ENCODE data around the gene HYOU1. TPM values are rescaled to one million over a fixed set of nuclear protein-coding genes. Genes with fewer than 3 reads are reported as not detected.
A peak's percentile ranks its signal among the peaks of the same experiment; 100 is the strongest.

Gene HYOU1
- polyA plus RNA-seq, 1 of the 3 experiments (the other 2 are of a cell fraction), result 90.8 TPM

DNA sequence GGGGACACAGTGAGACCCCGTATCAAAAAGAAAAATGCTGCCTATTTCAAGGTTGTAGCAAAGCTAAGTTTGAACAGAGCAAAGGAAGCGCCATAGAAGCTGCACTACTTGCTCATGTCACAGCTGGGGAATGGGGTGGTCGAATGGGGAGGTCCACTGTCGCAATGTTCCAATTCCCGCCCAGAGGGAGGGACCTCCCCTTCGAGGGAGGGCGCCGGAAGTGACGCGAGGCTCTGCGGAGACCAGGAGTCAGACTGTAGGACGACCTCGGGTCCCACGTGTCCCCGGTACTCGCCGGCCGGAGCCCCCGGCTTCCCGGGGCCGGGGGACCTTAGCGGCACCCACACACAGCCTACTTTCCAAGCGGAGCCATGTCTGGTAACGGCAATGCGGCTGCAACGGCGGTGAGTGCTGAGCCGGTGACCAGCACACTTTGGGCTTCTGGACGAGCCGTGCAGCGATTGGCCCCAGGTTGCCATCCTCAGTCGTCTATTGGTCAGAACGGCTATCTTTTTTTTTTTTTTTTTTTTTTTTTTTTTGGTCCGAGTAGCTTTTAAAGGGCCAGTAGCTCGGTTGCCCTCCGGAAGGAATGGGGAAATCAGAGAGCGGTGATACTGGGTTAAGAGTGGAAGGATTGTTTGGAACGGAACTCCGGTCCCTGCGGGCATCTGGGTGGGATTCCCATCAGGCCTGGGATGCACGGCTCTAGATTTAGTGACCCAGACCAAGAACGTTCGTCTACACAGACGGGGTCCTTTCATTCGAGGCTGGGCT lies 27.8 kb upstream of the HYOU1 start, which contains the start of gene HMBS:
HMBS (plus strand) TSS at position 219 of the 774 bp plus-strand sequence; CDS start at position 372, 153 bp downstream.
- peak within 1 kb of the TSS; percentile 94 for H2AFZ ChIP-seq (ENCODE audit: low read depth)
- CTCF ChIA-PET, result interaction anchor here (1.2 to 2.4 kb wide), 8 partner anchors 9 to 255 kb away, joined by 3 to 8 read pairs (median 5); partner anchors contain the start of gene VPS11
- 2% methylated on average over 25 of the region's 45 CpGs for WGBS (ENCODE audit: low lambda C conversion rate)
- TF ChIP-seq NFIC (IDR thresholded peaks at IDR 0.05; ENCODE audit: borderline replicate concordance) (no peak), EP300 (IDR thresholded peaks at IDR 0.05; ENCODE audit: borderline replicate concordance in 1 of 2, low read depth in 1 of 2, low read length in 1 of 2) (no peak), GABPA (IDR thresholded peaks at IDR 0.05; ENCODE audit: low read depth) (peak; percentile 77), JUND (IDR thresholded peaks at IDR 0.05) (no peak), GATA2 (CRISPR knock-in tag; IDR thresholded peaks at IDR 0.05) (no peak), RAD21 (IDR thresholded peaks at IDR 0.05; ENCODE audit: low read length) (no peak), SIN3A (IDR thresholded peaks at IDR 0.05; ENCODE audit: borderline replicate concordance, low read depth, low read length) (peak; percentile 78), MEF2A (IDR thresholded peaks at IDR 0.05; ENCODE audit: borderline replicate concordance, low read depth) (no peak), USF1 (IDR thresholded peaks at IDR 0.05; ENCODE audit: borderline replicate concordance, low read depth) (peak; percentile 70; the same call in 1 of the 2 replicates), ZBTB33 (IDR thresholded peaks at IDR 0.05; ENCODE audit: borderline replicate concordance, low read depth) (no peak), TCF12 (IDR thresholded peaks at IDR 0.05) (0 out of 2 replicates have a peak, but pooled peaks have one; percentile 8), TAF1 (IDR thresholded peaks at IDR 0.05; ENCODE audit: borderline replicate concordance, low read depth, low read length) (peak; percentile 47; the same call in 1 of the 2 replicates), NRF1 (IDR thresholded peaks at IDR 0.05; ENCODE audit: low read depth, low read length) (no peak), FOSL2 (IDR thresholded peaks at IDR 0.05; ENCODE audit: borderline replicate concordance, low read depth) (no peak), PBX3 (IDR thresholded peaks at IDR 0.05) (no peak; the same call in 1 of the 2 replicates), ELF1 (IDR thresholded peaks at IDR 0.05) (no peak), YY1 (IDR thresholded peaks at IDR 0.05; ENCODE audit: low read depth) (no peak), EZH2phosphoT487 (IDR thresholded peaks at IDR 0.05; ENCODE audit: borderline replicate concordance, low read depth) (no peak), RFX5 (IDR thresholded peaks at IDR 0.05; ENCODE audit: low read length) (peak; percentile 85), CHD2 (IDR thresholded peaks at IDR 0.05; ENCODE audit: low read length, partially characterized antibody) (no peak)
- TF ChIP-seq, protein P1, sequence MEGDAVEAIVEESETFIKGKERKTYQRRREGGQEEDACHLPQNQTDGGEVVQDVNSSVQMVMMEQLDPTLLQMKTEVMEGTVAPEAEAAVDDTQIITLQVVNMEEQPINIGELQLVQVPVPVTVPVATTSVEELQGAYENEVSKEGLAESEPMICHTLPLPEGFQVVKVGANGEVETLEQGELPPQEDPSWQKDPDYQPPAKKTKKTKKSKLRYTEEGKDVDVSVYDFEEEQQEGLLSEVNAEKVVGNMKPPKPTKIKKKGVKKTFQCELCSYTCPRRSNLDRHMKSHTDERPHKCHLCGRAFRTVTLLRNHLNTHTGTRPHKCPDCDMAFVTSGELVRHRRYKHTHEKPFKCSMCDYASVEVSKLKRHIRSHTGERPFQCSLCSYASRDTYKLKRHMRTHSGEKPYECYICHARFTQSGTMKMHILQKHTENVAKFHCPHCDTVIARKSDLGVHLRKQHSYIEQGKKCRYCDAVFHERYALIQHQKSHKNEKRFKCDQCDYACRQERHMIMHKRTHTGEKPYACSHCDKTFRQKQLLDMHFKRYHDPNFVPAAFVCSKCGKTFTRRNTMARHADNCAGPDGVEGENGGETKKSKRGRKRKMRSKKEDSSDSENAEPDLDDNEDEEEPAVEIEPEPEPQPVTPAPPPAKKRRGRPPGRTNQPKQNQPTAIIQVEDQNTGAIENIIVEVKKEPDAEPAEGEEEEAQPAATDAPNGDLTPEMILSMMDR (IDR thresholded peaks at IDR 0.05), result no peak
- TF ChIP-seq, protein P2, sequence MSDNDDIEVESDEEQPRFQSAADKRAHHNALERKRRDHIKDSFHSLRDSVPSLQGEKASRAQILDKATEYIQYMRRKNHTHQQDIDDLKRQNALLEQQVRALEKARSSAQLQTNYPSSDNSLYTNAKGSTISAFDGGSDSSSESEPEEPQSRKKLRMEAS (IDR thresholded peaks at IDR 0.05; ENCODE audit: low read depth), result peak; percentile 88
- TF ChIP-seq, protein P3, sequence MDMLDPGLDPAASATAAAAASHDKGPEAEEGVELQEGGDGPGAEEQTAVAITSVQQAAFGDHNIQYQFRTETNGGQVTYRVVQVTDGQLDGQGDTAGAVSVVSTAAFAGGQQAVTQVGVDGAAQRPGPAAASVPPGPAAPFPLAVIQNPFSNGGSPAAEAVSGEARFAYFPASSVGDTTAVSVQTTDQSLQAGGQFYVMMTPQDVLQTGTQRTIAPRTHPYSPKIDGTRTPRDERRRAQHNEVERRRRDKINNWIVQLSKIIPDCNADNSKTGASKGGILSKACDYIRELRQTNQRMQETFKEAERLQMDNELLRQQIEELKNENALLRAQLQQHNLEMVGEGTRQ (IDR thresholded peaks at IDR 0.05; ENCODE audit: borderline replicate concordance, low read depth, low read length), result peak; percentile 35; the same call in 1 of the 2 replicates

More for the DNA sequence above, 27.8 kb upstream of the HYOU1 start, which contains the start of gene HMBS:
- no peaks in the 10 kb centered on the region for H3K9me3 ChIP-seq
- no peaks in the 10 kb centered on the region for H3K9me2 ChIP-seq
- peak within 1 kb of the TSS; percentile 82 for H3K9ac ChIP-seq
- peak within 1 kb of the TSS; percentile 78 to 82 for H3K4me3 ChIP-seq (ENCODE audit: low read depth in 2 of 2, low read length in 1 of 2)
- H4K20me1 ChIP-seq (ENCODE audit: insufficient read depth), result no peaks in the 10 kb centered on the region
- H3K79me2 ChIP-seq (ENCODE audit: insufficient read depth), result peaks cover 18% of the 10 kb centered on the region
- peaks cover 30% of the 10 kb centered on the region for H3F3A ChIP-seq (replicated peaks; ENCODE audit: insufficient read depth)
- H3K27ac ChIP-seq (ENCODE audit: low read depth in 2 of 2, low read length in 1 of 2), result peak within 1 kb of the TSS; percentile 80 to 90; a peak in 3 of 4 replicates
- POLR2A ChIA-PET, result interaction anchor here (0.5 to 3.2 kb wide), 12 partner anchors 10 to 239 kb away, joined by 3 to 31 read pairs (median 3); partner anchors contain the start of genes C2CD2L, DPAGT1, HINFP and VPS11
- H3K27me3 ChIP-seq (ENCODE audit: insufficient read depth), result no peaks in the 10 kb centered on the region
- peaks cover 11 to 29% of the 10 kb centered on the region in 2 experiments for H3K36me3 ChIP-seq (replicated peaks in 1 of 2; ENCODE audit: control insufficient read depth in 1 of 2, insufficient read depth in 2 of 2, low read length in 1 of 2)
- peaks cover 7 to 13% of the 10 kb centered on the region in 2 experiments; a peak in 2 of 4 replicates for H3K4me1 ChIP-seq (ENCODE audit: control insufficient read depth in 1 of 2, insufficient read depth in 2 of 2, low read depth in 1 of 2, low read length in 1 of 2)
- H3K4me2 ChIP-seq, result peak within 1 kb of the TSS; percentile 93
- peak; percentile 93 for DNase-seq
